GM23248 (cell line): Measurements from ENCODE around the gene TMEM94. TPM values are rescaled to one million over a fixed set of nuclear protein-coding genes. Genes with fewer than 3 reads are reported as not detected.

Source experiments
- DNase-seq: peaks from one replicate; pipeline ENCODE4 v3.0.0-alpha.2; 2015
- H2AFZ ChIP-seq: fragments of 200-600 bp; sonication (generic); 2 replicates; pipeline ENCODE4 v1.6.1; 2016; ENCODE audit warnings: antibody characterized with exemption
- H3F3A ChIP-seq: fragments of 200-600 bp; sonication (generic); 2 replicates; pipeline ENCODE4 v1.6.1; 2016; ENCODE audit warnings: mild to moderate bottlenecking, antibody characterized with exemption, mixed run types; ENCODE audit not compliant: insufficient read depth
- H3K27ac ChIP-seq: fragments of 200-600 bp; sonication (generic); 2 replicates; pipeline ENCODE4 v1.5.1; 2016; ENCODE audit warnings: mild to moderate bottlenecking
- H3K27me3 ChIP-seq: fragments of 200-600 bp; sonication (generic); replicated peaks from 2 replicates; pipeline ENCODE4 v1.6.1; 2016; ENCODE audit warnings: mild to moderate bottlenecking; ENCODE audit not compliant: insufficient read depth
- H3K36me3 ChIP-seq: fragments of 200-600 bp; sonication (generic); 2 replicates; pipeline ENCODE4 v1.6.1; 2016; ENCODE audit warnings: low read depth, mild to moderate bottlenecking
- H3K4me1 ChIP-seq: fragments of 200-600 bp; sonication (generic); 2 replicates; pipeline ENCODE4 v1.6.1; 2016; ENCODE audit warnings: mild to moderate bottlenecking; ENCODE audit not compliant: insufficient read depth
- H3K4me2 ChIP-seq: fragments of 200-600 bp; sonication (generic); one replicate; pipeline ENCODE4 v1.6.1; 2016; ENCODE audit warnings: mild to moderate bottlenecking; ENCODE audit not compliant: unreplicated experiment
- H3K4me3 ChIP-seq: fragments of 200-600 bp; sonication (generic); 2 replicates; pipeline ENCODE4 v1.5.1; 2016; ENCODE audit warnings: mild to moderate bottlenecking
- H3K79me2 ChIP-seq: fragments of 200-600 bp; sonication (generic); 2 replicates; pipeline ENCODE4 v1.6.1; 2016; ENCODE audit warnings: mild to moderate bottlenecking; ENCODE audit not compliant: insufficient read depth
- H3K9ac ChIP-seq: fragments of 200-600 bp; sonication (generic); 2 replicates; pipeline ENCODE4 v1.6.1; 2016; ENCODE audit warnings: mild to moderate bottlenecking
- H3K9me2 ChIP-seq: fragments of 200-600 bp; sonication (generic); 2 replicates; pipeline ENCODE4 v1.6.1; 2016; ENCODE audit warnings: mixed run types, mild to moderate bottlenecking, moderate library complexity; ENCODE audit not compliant: insufficient read depth
- H3K9me3 ChIP-seq: fragments of 200-600 bp; sonication (generic); one replicate; pipeline ENCODE4 v1.6.1; 2017; ENCODE audit warnings: low read depth
- H4K20me1 ChIP-seq: fragments of 200-600 bp; sonication (generic); 2 replicates; pipeline ENCODE4 v1.6.0; 2016; ENCODE audit not compliant: insufficient read depth
- EZH2 ChIP-seq: fragments of 200-600 bp; sonication (generic); IDR thresholded peaks from 2 replicates; pipeline ENCODE4 v1.6.1; 2018; ENCODE audit warnings: antibody characterized with exemption, mild to moderate bottlenecking; ENCODE audit not compliant: insufficient read depth, poor library complexity, severe bottlenecking
- EZH2phosphoT487 ChIP-seq: fragments of 200-600 bp; sonication (generic); IDR thresholded peaks from 2 replicates; pipeline ENCODE4 v1.6.1; 2018; ENCODE audit warnings: antibody characterized with exemption, moderate library complexity, mild to moderate bottlenecking, low read depth; ENCODE audit not compliant: insufficient read depth
- WGBS, 2 experiments: methylation state at CpG; one replicate each; pipeline ENCODE4 v1.1.6; 2015 to 2017; ENCODE audit warnings: low lambda C conversion rate in 2 of 2, low coverage in 1 of 2; ENCODE audit errors: missing lambda C conversion rate in 2 of 2; 5-methylcytosine and 5-hydroxymethylcytosine counted together
- in situ Hi-C: fragments of 300-500 bp; cut with MboI; formaldehyde crosslinking; loops from 2 replicates; pipeline ENCODE4 v1.15.0; 2020
- polyA plus RNA-seq: library from polyadenylated mRNA; unstranded; fragments of >200 nt; fragmentation: Nextera tagmentation; extraction: Ambion mirVana; gene quantifications from 2 replicates; pipeline ENCODE4 v1.2.1, GENCODE V29; 2016
- total RNA-seq: library from RNA; depleted of rRNA; stranded (reverse); fragments of >200 nt; shearing (Covaris generic); gene quantifications from 2 replicates; pipeline ENCODE4 v1.2.3, GENCODE V29; 2014

The TMEM94 gene
- total and polyA plus RNA-seq, 2 experiments from 2014 or later, result 14.3 to 24.5 TPM

- Histone ChIP-seq H3K79me2 (no peaks in the 10 kb centered on the region), H3K9me3 (no peaks in the 10 kb centered on the region), H3K4me1 (no peaks in the 10 kb centered on the region), H3K27me3 (no peaks in the 10 kb centered on the region), H3F3A (no peaks in the 10 kb centered on the region), H3K9ac (no peak overlapping the region), H4K20me1 (no peaks in the 10 kb centered on the region), H3K36me3 (no peaks in the 10 kb centered on the region), H2AFZ (no peak overlapping the region), H3K4me3 (no peak overlapping the region), H3K27ac (no peak overlapping the region), H3K9me2 (no peaks in the 10 kb centered on the region), H3K4me2 (no peak overlapping the region)
- no peak for DNase-seq
- WGBS, 2 experiments, result 73 to 75% methylated on average over 5 of the region's 5 CpGs
- TF ChIP-seq EZH2 (no peak), EZH2phosphoT487 (no peak)
- in situ Hi-C loops, result no loop called here
Measured at GRCh38 chr17:75486951-75487350, 30.5 kb downstream of the TMEM94 start.

GRCh38 chr17:75487351-75488070 is 31.1 kb downstream of the TMEM94 start:
- no peaks in the 10 kb centered on the region for H3K9me2 ChIP-seq
- TF ChIP-seq EZH2phosphoT487 (no peak), EZH2 (no peak)
- no peaks in the 10 kb centered on the region for H4K20me1 ChIP-seq
- no peak overlapping the region for H3K4me2 ChIP-seq
- no peak overlapping the region for H2AFZ ChIP-seq
- no peak for DNase-seq
- no peak overlapping the region for H3K27ac ChIP-seq
- in situ Hi-C loops, result no loop called here
- H3F3A ChIP-seq, result no peaks in the 10 kb centered on the region
- H3K27me3 ChIP-seq, result no peaks in the 10 kb centered on the region
- WGBS, 2 experiments, result 84 to 87% methylated on average over 12 of the region's 12 CpGs
- no peaks in the 10 kb centered on the region for H3K4me1 ChIP-seq
- no peaks in the 10 kb centered on the region for H3K79me2 ChIP-seq
- H3K36me3 ChIP-seq, result no peaks in the 10 kb centered on the region
- H3K4me3 ChIP-seq, result no peak overlapping the region
- H3K9me3 ChIP-seq, result no peaks in the 10 kb centered on the region
- no peak overlapping the region for H3K9ac ChIP-seq

GRCh38 chr17:75488693-75489510 is 32.5 kb downstream of the TMEM94 start:
- Histone ChIP-seq H3K79me2 (no peaks in the 10 kb centered on the region), H3K27ac (no peak overlapping the region), H3K9ac (no peak overlapping the region), H4K20me1 (no peaks in the 10 kb centered on the region), H3F3A (no peaks in the 10 kb centered on the region), H3K9me3 (no peaks in the 10 kb centered on the region), H2AFZ (no peak overlapping the region), H3K27me3 (no peaks in the 10 kb centered on the region), H3K36me3 (no peaks in the 10 kb centered on the region), H3K9me2 (no peaks in the 10 kb centered on the region), H3K4me2 (no peak overlapping the region), H3K4me3 (no peak overlapping the region), H3K4me1 (no peaks in the 10 kb centered on the region)
- in situ Hi-C loops, result no loop called here
- no peak for TF ChIP-seq EZH2phosphoT487
- no peak for TF ChIP-seq EZH2
- WGBS, 2 experiments, result 94 to 98% methylated on average over 17 to 24 of the region's 24 CpGs
- no peak for DNase-seq

- no peaks in the 10 kb centered on the region for H3F3A ChIP-seq
Measured at GRCh38 chr17:75489511-75489955, 33.1 kb downstream of the TMEM94 start.

More at GRCh38 chr17:75489511-75489955, 33.1 kb downstream of the TMEM94 start:
- Histone ChIP-seq H3K9ac (no peak overlapping the region), H3K9me2 (no peaks in the 10 kb centered on the region), H3K79me2 (no peaks in the 10 kb centered on the region), H4K20me1 (no peaks in the 10 kb centered on the region), H3K4me3 (no peak overlapping the region), H3K27me3 (no peaks in the 10 kb centered on the region), H3K9me3 (no peaks in the 10 kb centered on the region), H3K27ac (no peak overlapping the region), H2AFZ (no peak overlapping the region), H3K4me2 (no peak overlapping the region), H3K4me1 (no peaks in the 10 kb centered on the region), H3K36me3 (no peaks in the 10 kb centered on the region)
- 75% methylated on average over 12 to 14 of the region's 14 CpGs for WGBS, 2 experiments
- TF ChIP-seq EZH2phosphoT487 (no peak), EZH2 (no peak)
- no peak for DNase-seq
- in situ Hi-C loops, result no loop called here
